Neural crest cell (in vitro differentiated cells): ENCODE measurements around the gene P3H4. TPM values are rescaled to one million over a fixed set of nuclear protein-coding genes. Genes with fewer than 3 reads are reported as not detected.
"Not testable (repeated sequence)": the region's sequence is repeated elsewhere in the genome, so short reads cannot be mapped to it uniquely, and the experiment has no call there.

ENCODE experiments used
- DNase-seq: peaks from one replicate; pipeline ENCODE4 v3.0.0; 2021; ENCODE audit warnings: low read depth, mixed read lengths, low spot score
- H3K27ac Mint-ChIP-seq: one replicate; pipeline ENCODE4 v1.8.0; 2021; ENCODE audit warnings: mild to moderate bottlenecking, mixed read lengths; ENCODE audit not compliant: unreplicated experiment
- H3K27me3 Mint-ChIP-seq: 2 replicates; pipeline ENCODE4 v1.8.0; 2021; ENCODE audit warnings: low read depth, mild to moderate bottlenecking, mixed read lengths
- H3K36me3 Mint-ChIP-seq: 2 replicates; pipeline ENCODE4 v1.8.0; 2021; ENCODE audit warnings: low read depth, mild to moderate bottlenecking, mixed read lengths
- H3K4me1 Mint-ChIP-seq: 2 replicates; pipeline ENCODE4 v1.8.0; 2021; ENCODE audit warnings: mixed read lengths
- H3K4me3 Mint-ChIP-seq: one replicate; pipeline ENCODE4 v1.8.0; 2021; ENCODE audit warnings: mild to moderate bottlenecking, mixed read lengths
- H3K9me3 Mint-ChIP-seq: 2 replicates; pipeline ENCODE4 v1.8.0; 2021; ENCODE audit warnings: mixed read lengths
- total RNA-seq: library from RNA; stranded (reverse); gene quantifications from 2 replicates; pipeline ENCODE4 v1.2.1, GENCODE V29; 2021
- TF ChIP-seq, protein P1 (sequence below): fragments of 200-600 bp; sonication (generic); conservative IDR thresholded peaks from 2 replicates; pipeline ENCODE4 v1.5.0; 2021; ENCODE audit warnings: antibody characterized with exemption, mild to moderate bottlenecking

P3H4 gene
- total RNA-seq, 1 donor from 2014 or later = 42.3 TPM

DNA sequence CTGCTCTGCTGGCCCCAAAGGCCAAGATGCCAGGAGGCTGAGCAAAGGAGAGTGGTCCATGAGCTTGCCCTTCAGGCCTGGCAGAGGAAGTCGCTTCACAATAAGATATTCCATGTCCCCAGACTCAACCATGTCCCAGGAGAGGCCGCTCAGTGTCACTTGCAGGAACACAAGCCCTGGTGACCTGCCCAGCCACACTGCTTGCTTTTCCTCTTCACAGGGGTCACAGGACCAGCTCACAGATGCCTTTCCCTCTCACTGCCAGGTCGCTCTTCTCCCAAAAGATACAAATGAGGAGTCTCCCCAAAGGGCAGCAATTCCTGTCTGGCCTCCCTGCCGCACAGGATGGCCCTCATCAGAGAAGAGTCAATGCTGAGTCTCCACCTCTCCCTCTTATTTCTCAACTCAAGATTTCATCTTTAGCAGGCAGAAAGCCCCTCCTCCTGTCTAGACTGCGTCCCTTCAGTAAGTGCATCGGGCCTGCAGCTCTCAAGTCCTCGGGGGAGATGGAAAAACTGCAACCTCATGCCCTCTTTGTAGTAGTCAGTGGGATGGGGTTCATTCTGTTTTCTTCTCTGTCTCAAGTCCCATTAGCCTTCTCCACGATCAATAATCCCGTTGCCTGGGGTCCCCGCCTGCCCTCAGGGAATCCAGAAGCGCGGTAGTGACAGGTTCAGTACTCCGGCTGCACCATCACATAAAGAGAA is 30.2 kb downstream of the P3H4 start:
- Mint-ChIP-seq H3K4me3 (peak overlapping the region; percentile 64), H3K9me3 (no peaks in the 10 kb centered on the region), H3K36me3 (no peaks in the 10 kb centered on the region), H3K27me3 (peaks cover 12% of the 10 kb centered on the region), H3K27ac (peak overlapping the region; percentile 31), H3K4me1 (peaks cover 29% of the 10 kb centered on the region)
- no peak for DNase-seq
- TF ChIP-seq, protein P1, sequence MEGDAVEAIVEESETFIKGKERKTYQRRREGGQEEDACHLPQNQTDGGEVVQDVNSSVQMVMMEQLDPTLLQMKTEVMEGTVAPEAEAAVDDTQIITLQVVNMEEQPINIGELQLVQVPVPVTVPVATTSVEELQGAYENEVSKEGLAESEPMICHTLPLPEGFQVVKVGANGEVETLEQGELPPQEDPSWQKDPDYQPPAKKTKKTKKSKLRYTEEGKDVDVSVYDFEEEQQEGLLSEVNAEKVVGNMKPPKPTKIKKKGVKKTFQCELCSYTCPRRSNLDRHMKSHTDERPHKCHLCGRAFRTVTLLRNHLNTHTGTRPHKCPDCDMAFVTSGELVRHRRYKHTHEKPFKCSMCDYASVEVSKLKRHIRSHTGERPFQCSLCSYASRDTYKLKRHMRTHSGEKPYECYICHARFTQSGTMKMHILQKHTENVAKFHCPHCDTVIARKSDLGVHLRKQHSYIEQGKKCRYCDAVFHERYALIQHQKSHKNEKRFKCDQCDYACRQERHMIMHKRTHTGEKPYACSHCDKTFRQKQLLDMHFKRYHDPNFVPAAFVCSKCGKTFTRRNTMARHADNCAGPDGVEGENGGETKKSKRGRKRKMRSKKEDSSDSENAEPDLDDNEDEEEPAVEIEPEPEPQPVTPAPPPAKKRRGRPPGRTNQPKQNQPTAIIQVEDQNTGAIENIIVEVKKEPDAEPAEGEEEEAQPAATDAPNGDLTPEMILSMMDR = no peak

DNA sequence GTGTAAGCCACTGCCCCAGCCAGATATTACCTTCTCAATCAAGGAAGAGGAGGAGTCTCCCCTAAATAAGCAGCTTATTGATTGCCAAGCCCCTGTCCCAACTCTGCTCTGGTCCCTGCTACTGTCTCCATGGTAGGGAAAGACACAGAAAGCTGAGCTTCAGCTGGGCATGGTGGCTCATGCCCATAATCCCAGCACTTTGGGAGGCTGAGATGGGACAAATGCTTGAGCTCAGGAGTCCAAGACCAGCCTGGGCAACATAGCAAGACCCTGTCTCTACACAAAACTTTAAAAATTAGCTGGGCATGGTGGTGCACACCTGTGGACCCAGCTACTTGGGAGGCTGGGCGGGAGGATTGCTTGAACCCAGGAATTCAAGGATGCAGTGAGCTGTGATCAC is 31.8 kb downstream of the P3H4 start:
- no peak overlapping the region for H3K27ac Mint-ChIP-seq
- no peak overlapping the region for H3K4me3 Mint-ChIP-seq
- H3K36me3 Mint-ChIP-seq = no peaks in the 10 kb centered on the region
- H3K4me1 Mint-ChIP-seq = peaks cover 40% of the 10 kb centered on the region
- TF ChIP-seq, protein P1 = no peak
- H3K9me3 Mint-ChIP-seq = no peaks in the 10 kb centered on the region
- DNase-seq = no peak
- H3K27me3 Mint-ChIP-seq = peaks cover 7% of the 10 kb centered on the region

DNA sequence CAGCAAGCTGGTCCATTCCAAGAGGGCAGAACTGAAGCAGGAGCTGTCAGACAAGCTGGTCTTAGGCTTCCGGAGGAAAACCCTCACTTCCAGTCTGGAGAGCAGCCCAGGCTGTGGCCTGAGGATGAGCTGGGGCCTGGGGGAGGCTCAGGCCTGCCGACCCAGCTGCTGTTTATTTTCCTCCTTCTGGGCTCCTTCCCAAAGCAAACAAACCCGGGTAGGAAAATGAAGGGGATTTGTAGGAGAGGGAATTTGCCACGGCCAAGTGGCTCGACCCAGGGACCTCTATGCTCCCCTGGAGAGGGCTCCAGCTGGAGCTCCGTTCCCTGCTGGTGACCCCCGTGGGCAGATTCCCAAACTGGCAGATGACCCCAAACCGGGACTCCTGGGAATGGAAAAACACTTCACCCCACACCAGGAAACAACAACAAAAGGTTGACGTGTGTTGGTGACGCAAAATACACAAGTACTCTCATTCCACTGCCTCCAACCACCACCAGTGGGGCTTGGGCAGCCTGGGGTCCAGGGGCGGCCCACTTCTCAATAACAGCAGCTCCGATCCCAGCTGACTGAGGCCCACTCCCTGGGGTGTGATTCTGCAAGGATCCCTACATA is 34.1 kb downstream of the P3H4 start:
- H3K4me1 Mint-ChIP-seq = peaks cover 48% of the 10 kb centered on the region
- H3K36me3 Mint-ChIP-seq = no peaks in the 10 kb centered on the region
- no peaks in the 10 kb centered on the region for H3K9me3 Mint-ChIP-seq

DNA sequence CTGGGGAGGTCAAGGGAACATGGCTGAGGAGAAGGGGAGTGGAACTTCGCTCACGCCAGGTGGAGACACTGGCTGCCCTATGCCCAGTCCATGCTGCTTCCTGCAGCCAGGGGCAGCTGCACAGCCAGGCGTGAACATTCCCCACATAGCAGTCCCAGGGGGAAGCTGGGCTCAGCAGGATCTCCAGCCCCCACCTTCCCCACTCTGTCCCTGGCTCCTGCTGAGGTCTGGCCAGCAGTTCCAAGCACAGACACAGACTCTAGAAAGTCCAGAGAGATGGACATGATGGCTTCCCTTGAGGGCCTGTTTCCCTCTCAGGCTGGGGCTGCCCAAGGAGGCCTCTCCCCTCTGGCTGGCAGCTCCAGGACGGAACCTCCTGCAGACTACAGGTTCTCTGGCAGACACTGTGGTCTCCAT is 34.6 kb downstream of the P3H4 start:
- H3K27me3 Mint-ChIP-seq = no peaks in the 10 kb centered on the region
- H3K27ac Mint-ChIP-seq = no peak overlapping the region
- no peak overlapping the region for H3K4me3 Mint-ChIP-seq
- no peaks in the 10 kb centered on the region for H3K9me3 Mint-ChIP-seq
- H3K36me3 Mint-ChIP-seq = no peaks in the 10 kb centered on the region
- no peak for DNase-seq
- TF ChIP-seq, protein P1 = no peak
- peaks cover 47% of the 10 kb centered on the region for H3K4me1 Mint-ChIP-seq

More for the DNA sequence above, 34.1 kb downstream of the P3H4 start:
- no peak for DNase-seq
- TF ChIP-seq, protein P1 = no peak
- Mint-ChIP-seq H3K4me3 (no peak overlapping the region), H3K27ac (no peak overlapping the region), H3K27me3 (no peaks in the 10 kb centered on the region)

DNA sequence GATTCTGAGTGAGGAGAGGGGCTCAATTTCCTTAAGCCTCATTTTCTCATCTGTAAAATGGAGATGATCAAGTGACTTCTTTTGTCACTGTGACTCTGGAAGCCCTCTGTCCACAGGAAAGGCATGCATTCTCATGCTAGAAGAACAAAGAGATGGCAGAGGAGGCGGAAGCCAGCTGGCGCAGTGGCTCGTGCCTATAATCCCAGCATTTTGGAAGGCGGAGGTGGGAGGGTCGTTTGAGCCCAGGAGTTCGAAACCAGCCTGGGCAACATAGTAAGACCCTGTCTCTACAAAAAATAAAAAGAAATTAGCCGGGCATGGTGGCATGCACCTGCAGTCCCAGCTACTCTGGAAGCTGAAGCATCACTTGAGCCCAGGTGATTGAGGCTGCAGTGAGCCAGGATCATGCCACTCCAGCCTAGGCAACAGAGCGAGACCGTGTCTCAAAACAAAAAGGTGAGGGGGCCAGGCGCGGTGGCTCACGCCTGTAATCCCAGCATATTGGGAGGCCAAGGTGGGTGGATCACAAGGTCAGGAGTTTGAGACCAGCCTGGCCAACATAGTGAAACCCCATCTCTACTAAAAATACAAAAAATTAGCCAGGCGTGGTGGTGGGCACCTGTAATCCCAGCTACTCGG is 35.4 kb downstream of the P3H4 start:
- H3K4me3 Mint-ChIP-seq, H3K9me3 Mint-ChIP-seq, DNase-seq, H3K36me3 Mint-ChIP-seq, H3K27ac Mint-ChIP-seq, H3K27me3 Mint-ChIP-seq: not testable (repeated sequence)
- peaks cover 39% of the 10 kb centered on the region for H3K4me1 Mint-ChIP-seq
